ENCODE results near the gene UNG. TPM values are rescaled to one million over a fixed set of nuclear protein-coding genes. Genes with fewer than 3 reads are reported as not detected.

UNG gene
- total RNA-seq, 4 donors from 2014 or later: 21.6 to 32.7 (median 27.9) TPM

GRCh38 chr12:109098183-109098604 is 797 bp downstream of the UNG start:
- Histone ChIP-seq H3K9me3 (no peaks in the 10 kb centered on the region), H3K4me1 (peaks cover 4 to 14% of the 10 kb centered on the region in 2 donors), H3K36me3 (no peaks in the 10 kb centered on the region), H3K27me3 (no peaks in the 10 kb centered on the region), H3K27ac (peak overlapping the region; percentile 77 to 91), H3K4me3 (peak overlapping the region; percentile 51 to 89)
- peak; percentile 44 to 55 for TF ChIP-seq POLR2A (IDR thresholded peaks at IDR 0.05)
- TF ChIP-seq CTCF (IDR thresholded peaks at IDR 0.05): no peak
- intact Hi-C loops (cut with DNase I; ENCODE audit: low total_unique reads): loop anchor here (10.0 kb wide), 1 partner anchor 533 kb away; the partner anchor contains the start of genes ISCU and SART3
- DNase-seq: no peak

DNA sequence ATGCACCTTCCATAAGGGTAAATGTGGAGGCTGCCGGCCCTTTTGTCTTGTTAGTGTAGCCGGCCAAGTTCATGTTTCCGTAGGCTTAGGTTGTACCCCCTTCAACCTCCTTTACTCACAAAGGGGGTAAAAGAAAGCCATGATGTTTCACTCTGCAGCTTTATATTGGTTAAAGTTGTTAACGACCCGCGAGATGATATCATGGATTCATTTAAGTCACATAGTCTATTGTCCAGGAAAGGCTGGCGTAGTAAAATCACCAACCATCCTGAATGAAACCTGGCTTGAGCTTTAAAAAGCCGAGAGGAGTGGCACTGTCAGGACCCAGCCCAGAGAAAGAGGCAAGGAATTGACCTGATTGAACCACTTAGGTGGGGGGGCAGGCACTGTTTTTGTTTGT is 1.3 kb downstream of the UNG start:
- Histone ChIP-seq H3K36me3 (no peaks in the 10 kb centered on the region), H3K4me1 (peaks cover 4 to 14% of the 10 kb centered on the region in 2 donors), H3K9me3 (no peaks in the 10 kb centered on the region), H3K27ac (peak overlapping the region; percentile 77 to 91), H3K27me3 (no peaks in the 10 kb centered on the region), H3K4me3 (peak overlapping the region; percentile 51 to 89)
- TF ChIP-seq CTCF (IDR thresholded peaks at IDR 0.05): no peak
- no peak for TF ChIP-seq POLR2A (IDR thresholded peaks at IDR 0.05)
- intact Hi-C loops (cut with DNase I; ENCODE audit: low total_unique reads): loop anchor here (10.0 kb wide), 1 partner anchor 534 kb away; the partner anchor contains the start of genes ISCU and SART3
- no peak for DNase-seq

GRCh38 chr12:109099431-109100020 is 2.1 kb downstream of the UNG start:
- H3K27me3 ChIP-seq: no peaks in the 10 kb centered on the region
- DNase-seq: no peak
- intact Hi-C loops (cut with DNase I; ENCODE audit: low total_unique reads): loop anchor here (10.0 kb wide), 1 partner anchor 535 kb away; the partner anchor contains the start of genes ISCU and SART3
- H3K4me1 ChIP-seq: peaks cover 4 to 14% of the 10 kb centered on the region in 2 donors
- H3K27ac ChIP-seq: peak overlapping the region; percentile 77 to 91
- no peaks in the 10 kb centered on the region for H3K36me3 ChIP-seq
- TF ChIP-seq CTCF (IDR thresholded peaks at IDR 0.05): no peak
- no peak for TF ChIP-seq POLR2A (IDR thresholded peaks at IDR 0.05)
- no peaks in the 10 kb centered on the region for H3K9me3 ChIP-seq
- peak overlapping the region; percentile 51 to 89 for H3K4me3 ChIP-seq

- H3K27ac ChIP-seq: peak overlapping the region in 1 of 2 donors; percentile 91
- no peak overlapping the region for H3K4me3 ChIP-seq
- H3K9me3 ChIP-seq: no peaks in the 10 kb centered on the region
- intact Hi-C loops (cut with DNase I; ENCODE audit: low total_unique reads): no loop called here
- no peaks in the 10 kb centered on the region for H3K27me3 ChIP-seq
- TF ChIP-seq CTCF (IDR thresholded peaks at IDR 0.05) (no peak), POLR2A (IDR thresholded peaks at IDR 0.05) (no peak)
- no peaks in the 10 kb centered on the region for H3K36me3 ChIP-seq
- DNase-seq: no peak
- peaks cover 4 to 14% of the 10 kb centered on the region in 2 donors for H3K4me1 ChIP-seq
These were observed 3.3 kb downstream of the UNG start for GRCh38 chr12:109100741-109101140.

- no peaks in the 10 kb centered on the region for H3K9me3 ChIP-seq
- H3K4me1 ChIP-seq: peaks cover 2 to 10% of the 10 kb centered on the region in 2 donors
- no peak for DNase-seq
- no peak for TF ChIP-seq CTCF (IDR thresholded peaks at IDR 0.05)
- no peak for TF ChIP-seq POLR2A (IDR thresholded peaks at IDR 0.05)
- no peaks in the 10 kb centered on the region for H3K36me3 ChIP-seq
- intact Hi-C loops (cut with DNase I; ENCODE audit: low total_unique reads): no loop called here
- H3K27me3 ChIP-seq: no peaks in the 10 kb centered on the region
- H3K27ac ChIP-seq: peak overlapping the region; percentile 63 to 78
- H3K4me3 ChIP-seq: no peak overlapping the region
These were observed 5.1 kb downstream of the UNG start for GRCh38 chr12:109102491-109102890.
